Right lobe of liver (tissue), 6 donors: Measurements from ENCODE around the gene INS. TPM values are rescaled to one million over a fixed set of nuclear protein-coding genes. Genes with fewer than 3 reads are reported as not detected.

Source experiments
- ATAC-seq, 4 donors: fragments of 200-7000 bp; cut with Tn5 transposase; one replicate each; pipeline ENCODE4 v1.9.1; 2020; ENCODE audit warnings: mild to moderate bottlenecking in 4 of 4, moderate library complexity in 4 of 4
- DNase-seq, 3 donors: peaks; one replicate each; pipeline ENCODE4 v3.0.0-alpha.2; 2020
- H3K27ac ChIP-seq, 3 donors: fragments of 200-600 bp; one replicate each; pipeline ENCODE4 v1.8.0; 2022
- H3K27me3 ChIP-seq, 2 donors: fragments of 200-600 bp; one replicate each; pipeline ENCODE4 v1.8.0; 2022
- H3K36me3 ChIP-seq, 4 donors: fragments of 200-600 bp; sonication (generic) in 1 of 4; one replicate each; pipeline versions ENCODE4 v1.5.1 to v1.8.0; 2017 to 2022; ENCODE audit warnings: control low read depth in 1 of 4
- H3K4me1 ChIP-seq, 4 donors: fragments of 200-600 bp; sonication (generic) in 1 of 4; one replicate each; pipeline versions ENCODE4 v1.5.1 to v1.8.0; 2017 to 2022; ENCODE audit warnings: control low read depth in 1 of 4
- H3K4me3 ChIP-seq, 3 donors: fragments of 200-600 bp; one replicate each; pipeline ENCODE4 v1.8.0; 2022
- H3K9me3 ChIP-seq, 4 donors: fragments of 200-600 bp; sonication (generic) in 1 of 4; one replicate each; pipeline versions ENCODE4 v1.5.1 to v1.8.0; 2017 to 2022; ENCODE audit warnings: control low read depth in 1 of 4
- POLR2A ChIP-seq: fragments of 450-650 bp; IDR thresholded peaks from one replicate; pipeline ENCODE4 v1.6.1; 2017; ENCODE audit warnings: antibody characterized with exemption, mild to moderate bottlenecking
- WGBS: methylation state at CpG from one replicate; pipeline ENCODE4 v1.1.6; 2018; ENCODE audit warnings: low coverage, low lambda C conversion rate; ENCODE audit not compliant: insufficient coverage; ENCODE audit errors: missing lambda C conversion rate; 5-methylcytosine and 5-hydroxymethylcytosine counted together
- intact Hi-C, 2 donors: fragments of 100-400 bp; cut with DNase I; formaldehyde crosslinking; loops; one replicate each; pipeline versions ENCODE4 v1.11.2 to v1.14.1; 2022
- total RNA-seq, 6 experiments: library from RNA; depleted of rRNA in 2 of 6; stranded (reverse); fragments of >200 nt in 2 of 6; fragmentation: NEBNext Ultra II Directional in 3 of 6; extraction: Animal tissue kit (Norgen Biotek cat#: 25700) in 3 of 6; gene quantifications; one replicate each; pipeline versions ENCODE4 v1.1.0 to v1.2.4, GENCODE V29; 2016 to 2023
- TF ChIP-seq, protein P1 (sequence below), 4 donors: fragments of 200-600 bp in 3 of 4; fragments of 450-650 bp in 1 of 4; IDR thresholded peaks; one replicate each; pipeline versions ENCODE4 v1.5.1 to v1.8.0; 2016 to 2022; ENCODE audit warnings: antibody characterized with exemption in 4 of 4, mild to moderate bottlenecking in 2 of 4
- donor health status: DM: no; HTN: yes; CAD: no.
- donor health status: DM: no; HTN: no; CAD: no.
- donor health status: DM: no; HTN: no; CAD: no.
- donor health status: DM: no; HTN: yes; CAD: no.
- donor health status: DM: no; HTN: yes; CAD: no.

Gene INS
- total RNA-seq, 6 experiments from 2014 or later: not detected

DNA sequence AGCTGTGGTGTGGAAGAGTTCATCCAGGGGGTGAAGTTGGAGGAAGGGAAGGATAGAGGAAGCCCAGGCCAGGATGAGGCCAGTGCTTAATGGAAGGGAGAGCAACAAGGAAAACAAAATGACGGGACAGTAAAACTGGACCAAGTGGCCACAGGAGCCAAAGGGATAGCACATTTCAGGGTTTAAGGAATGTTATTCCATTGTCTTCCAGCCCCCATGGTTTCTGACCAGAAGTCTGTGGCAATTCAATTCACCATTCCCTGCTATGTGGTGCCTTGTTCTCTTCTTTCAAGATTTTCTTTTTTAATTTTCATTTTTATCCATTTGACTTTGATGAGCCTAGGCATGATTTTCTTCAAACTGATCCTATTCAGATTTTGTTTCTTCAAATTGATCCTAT is 44.3 kb downstream of the INS start:
- Histone ChIP-seq H3K36me3 (no peaks in the 10 kb centered on the region), H3K4me1 (no peaks in the 10 kb centered on the region), H3K9me3 (peaks cover 0 to 2% (median 0%) of the 10 kb centered on the region in 4 donors), H3K4me3 (no peak overlapping the region), H3K27ac (no peak overlapping the region), H3K27me3 (no peaks in the 10 kb centered on the region)
- no peak for TF ChIP-seq POLR2A
- TF ChIP-seq, protein P1, sequence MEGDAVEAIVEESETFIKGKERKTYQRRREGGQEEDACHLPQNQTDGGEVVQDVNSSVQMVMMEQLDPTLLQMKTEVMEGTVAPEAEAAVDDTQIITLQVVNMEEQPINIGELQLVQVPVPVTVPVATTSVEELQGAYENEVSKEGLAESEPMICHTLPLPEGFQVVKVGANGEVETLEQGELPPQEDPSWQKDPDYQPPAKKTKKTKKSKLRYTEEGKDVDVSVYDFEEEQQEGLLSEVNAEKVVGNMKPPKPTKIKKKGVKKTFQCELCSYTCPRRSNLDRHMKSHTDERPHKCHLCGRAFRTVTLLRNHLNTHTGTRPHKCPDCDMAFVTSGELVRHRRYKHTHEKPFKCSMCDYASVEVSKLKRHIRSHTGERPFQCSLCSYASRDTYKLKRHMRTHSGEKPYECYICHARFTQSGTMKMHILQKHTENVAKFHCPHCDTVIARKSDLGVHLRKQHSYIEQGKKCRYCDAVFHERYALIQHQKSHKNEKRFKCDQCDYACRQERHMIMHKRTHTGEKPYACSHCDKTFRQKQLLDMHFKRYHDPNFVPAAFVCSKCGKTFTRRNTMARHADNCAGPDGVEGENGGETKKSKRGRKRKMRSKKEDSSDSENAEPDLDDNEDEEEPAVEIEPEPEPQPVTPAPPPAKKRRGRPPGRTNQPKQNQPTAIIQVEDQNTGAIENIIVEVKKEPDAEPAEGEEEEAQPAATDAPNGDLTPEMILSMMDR (IDR thresholded peaks at IDR 0.05): no peak
- ATAC-seq (no peak), DNase-seq (no peak)
- 83% methylated on average over 1 of the region's 1 CpG for WGBS
- intact Hi-C loops: no loop called here

DNA sequence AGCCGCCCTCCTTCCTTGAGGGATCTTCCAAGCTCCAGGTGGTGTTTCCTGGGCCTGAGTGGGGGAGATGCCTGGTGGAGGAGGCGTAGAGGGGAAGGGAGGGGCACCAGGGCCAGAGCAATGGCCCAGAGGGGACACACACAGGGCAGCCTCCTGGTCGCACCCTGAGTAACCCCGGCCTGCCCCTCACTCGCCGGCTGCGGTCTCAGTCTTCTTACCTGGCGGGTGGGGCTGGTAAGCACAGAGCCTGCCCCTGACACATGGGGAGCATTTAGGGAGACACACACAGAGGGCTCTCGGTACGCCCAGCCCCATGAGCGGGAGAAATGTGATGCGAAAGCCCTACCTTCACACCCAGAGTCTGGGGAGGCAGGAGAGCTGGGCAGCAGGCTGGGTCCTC is 45.7 kb downstream of the INS start:
- TF ChIP-seq, protein P1 (IDR thresholded peaks at IDR 0.05): no peak
- no peak for TF ChIP-seq POLR2A
- DNase-seq (peak in 2 of 3 donors; percentile 35 to 39), ATAC-seq (peak in 1 of 4 donors; percentile 42)
- no peak overlapping the region for H3K27ac ChIP-seq
- intact Hi-C loops: no loop called here
- no peaks in the 10 kb centered on the region for H3K36me3 ChIP-seq
- no CpG with 5 or more reads among the region's 12 CpGs for WGBS
- H3K27me3 ChIP-seq: no peaks in the 10 kb centered on the region
- H3K4me1 ChIP-seq: no peaks in the 10 kb centered on the region
- peaks cover 0 to 2% (median 0%) of the 10 kb centered on the region in 4 donors for H3K9me3 ChIP-seq
- H3K4me3 ChIP-seq: no peak overlapping the region

DNA sequence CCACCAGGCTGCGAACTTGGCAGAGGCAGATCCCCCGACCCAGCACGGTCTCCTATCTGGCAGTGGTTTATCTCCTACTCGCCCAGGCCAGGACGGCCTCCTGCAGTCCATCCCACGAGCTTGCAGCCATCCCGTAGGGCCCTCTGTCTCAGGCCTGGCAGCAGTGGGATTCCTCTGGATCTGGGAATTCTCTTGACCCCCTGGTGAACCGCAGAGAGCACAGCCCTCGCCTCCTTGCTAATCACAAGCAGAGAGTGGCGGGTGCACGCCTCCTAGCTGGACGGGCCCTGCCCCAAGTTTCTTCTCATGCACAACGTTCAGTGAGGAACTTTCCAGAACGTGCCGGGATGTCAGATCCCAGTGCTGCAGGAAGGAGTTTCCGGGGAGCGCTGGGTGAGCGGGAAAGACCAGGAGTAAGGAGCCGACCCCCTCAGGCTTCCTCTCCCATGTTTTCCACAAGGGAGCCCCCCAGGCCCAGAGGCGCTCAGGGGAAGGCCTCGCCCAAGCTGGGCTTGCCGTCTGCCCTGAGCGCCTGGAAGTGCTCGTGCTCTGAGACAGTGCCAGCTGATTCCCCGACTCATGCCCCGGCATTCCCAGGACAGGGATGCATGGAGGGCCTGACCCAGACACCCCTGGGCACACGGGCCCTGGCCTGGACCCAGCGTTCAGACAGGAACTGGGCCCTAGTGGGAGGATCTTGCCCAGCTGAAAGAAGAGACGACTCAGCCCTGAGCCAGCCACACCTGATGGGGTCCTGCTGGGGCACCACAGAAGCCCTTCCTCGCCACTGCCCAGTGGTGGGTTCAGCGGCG is 46.4 kb downstream of the INS start:
- 83% methylated on average over 10 of the region's 32 CpGs for WGBS
- no peak for TF ChIP-seq POLR2A
- TF ChIP-seq, protein P1 (IDR thresholded peaks at IDR 0.05): no peak
- H3K4me3 ChIP-seq: no peak overlapping the region
- H3K9me3 ChIP-seq: peaks cover 0 to 2% (median 0%) of the 10 kb centered on the region in 4 donors
- no peaks in the 10 kb centered on the region for H3K4me1 ChIP-seq
- ATAC-seq (peak in 2 of 4 donors; percentile 26 to 32), DNase-seq (peak in 2 of 3 donors; percentile 28 to 49)
- no peaks in the 10 kb centered on the region for H3K27me3 ChIP-seq
- no peak overlapping the region for H3K27ac ChIP-seq
- intact Hi-C loops: no loop called here
- H3K36me3 ChIP-seq: no peaks in the 10 kb centered on the region

DNA sequence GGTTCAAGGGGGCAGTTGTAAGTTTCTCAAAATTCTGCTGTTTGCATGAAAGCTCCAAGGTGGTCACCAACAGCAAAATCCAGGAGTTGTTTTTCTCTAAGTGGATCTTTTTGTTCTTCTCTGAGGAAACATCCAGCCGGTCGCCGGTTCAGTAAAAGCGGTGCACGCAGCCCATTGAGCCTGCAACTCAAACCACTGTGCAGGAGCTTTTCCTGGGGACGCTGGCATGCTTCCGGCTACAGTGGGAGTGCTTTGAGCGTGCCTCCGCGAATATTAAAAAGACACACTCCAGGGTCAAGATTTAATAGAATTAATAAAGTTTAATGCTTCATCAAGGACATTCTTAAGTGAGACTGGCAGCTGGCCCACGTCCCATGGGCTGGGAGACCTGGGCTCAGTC is 47.2 kb downstream of the INS start:
- Histone ChIP-seq H3K4me1 (no peaks in the 10 kb centered on the region), H3K9me3 (peaks cover 0 to 2% (median 0%) of the 10 kb centered on the region in 4 donors), H3K27me3 (no peaks in the 10 kb centered on the region), H3K36me3 (no peaks in the 10 kb centered on the region), H3K27ac (no peak overlapping the region), H3K4me3 (no peak overlapping the region)
- WGBS: 81% methylated on average over 10 of the region's 11 CpGs
- intact Hi-C loops: no loop called here
- peak in 1 of 3 donors; percentile 37 for DNase-seq
- TF ChIP-seq POLR2A: no peak
- TF ChIP-seq, protein P1 (IDR thresholded peaks at IDR 0.05): no peak
- no peak for ATAC-seq
